Measurements from ENCODE around the gene SCARB2. TPM values are rescaled to one million over a fixed set of nuclear protein-coding genes. Genes with fewer than 3 reads are reported as not detected.
A peak's percentile ranks its signal among the peaks of the same experiment; 100 is the strongest.

Gene SCARB2
- polyA plus RNA-seq, 1 donor (not counting 4 experiments of a cell fraction or from before 2014, with no cell fraction given): 72.2 TPM

- peaks cover 10% of the 10 kb centered on the region for H3K4me1 ChIP-seq (ENCODE audit: control insufficient read depth, extremely low read depth, insufficient read depth, low read length)
- FAIRE-seq: no peak
- H3K27ac ChIP-seq (ENCODE audit: control insufficient read depth, insufficient read depth, low read length): no peak overlapping the region
- no peaks in the 10 kb centered on the region for H3K36me3 ChIP-seq (ENCODE audit: control insufficient read depth in 2 of 2, extremely low read depth in 1 of 2, insufficient read depth in 2 of 2, low read length in 2 of 2)
- no peak overlapping the region for H2AFZ ChIP-seq (ENCODE audit: control insufficient read depth, low read length)
- no peak for TF ChIP-seq EZH2 (IDR thresholded peaks at IDR 0.05; ENCODE audit: low read length)
- no peaks in the 10 kb centered on the region for H3K79me2 ChIP-seq (ENCODE audit: control insufficient read depth, insufficient read depth, low read length)
- H3K9me1 ChIP-seq (ENCODE audit: control insufficient read depth, extremely low read depth, insufficient read depth, low read length): no peaks in the 10 kb centered on the region
- no peaks in the 10 kb centered on the region for H3K9me3 ChIP-seq (ENCODE audit: control insufficient read depth, low read depth, low read length)
- no peak overlapping the region for H3K4me3 ChIP-seq (ENCODE audit: control insufficient read depth in 2 of 3, extremely low read depth in 1 of 3, insufficient read depth in 2 of 3, low read depth in 1 of 3, low read length in 3 of 3)
- H3K4me2 ChIP-seq (ENCODE audit: control insufficient read depth, extremely low read depth, insufficient read depth, low read depth, low read length): no peak overlapping the region
- DNase-seq (ENCODE audit: low read depth, low spot score): no peak
- H3K27me3 ChIP-seq (ENCODE audit: control insufficient read depth, extremely low read depth, insufficient read depth, low read length): peaks cover 52% of the 10 kb centered on the region
- dilution Hi-C loops (cut with MboI; ENCODE audit: extremely low pct_ligation_motif_present, low sequenced_read_pairs): no loop called here
- H3K9ac ChIP-seq (ENCODE audit: control insufficient read depth, extremely low read depth, insufficient read depth, low read length): no peak overlapping the region
- peaks cover 2% of the 10 kb centered on the region for H4K20me1 ChIP-seq (ENCODE audit: control insufficient read depth, extremely low read depth, insufficient read depth, low read length)
Measured at GRCh38 chr4:76252271-76252653, 38.6 kb upstream of the SCARB2 start.

- dilution Hi-C loops (cut with MboI; ENCODE audit: extremely low pct_ligation_motif_present, low sequenced_read_pairs): no loop called here
- peaks cover 52% of the 10 kb centered on the region for H3K27me3 ChIP-seq (ENCODE audit: control insufficient read depth, extremely low read depth, insufficient read depth, low read length)
- H3K9me1 ChIP-seq (ENCODE audit: control insufficient read depth, extremely low read depth, insufficient read depth, low read length): no peaks in the 10 kb centered on the region
- no peak within 1 kb of the TSS for H3K9ac ChIP-seq (ENCODE audit: control insufficient read depth, extremely low read depth, insufficient read depth, low read length)
- peaks cover 10% of the 10 kb centered on the region for H3K4me1 ChIP-seq (ENCODE audit: control insufficient read depth, extremely low read depth, insufficient read depth, low read length)
- no peaks in the 10 kb centered on the region for H3K79me2 ChIP-seq (ENCODE audit: control insufficient read depth, insufficient read depth, low read length)
- H3K4me3 ChIP-seq (ENCODE audit: control insufficient read depth in 2 of 3, extremely low read depth in 1 of 3, insufficient read depth in 2 of 3, low read depth in 1 of 3, low read length in 3 of 3): peak within 1 kb of the TSS; percentile 44 to 78 (median 47)
- DNase-seq (ENCODE audit: low read depth, low spot score) (no peak), FAIRE-seq (peak; percentile 36)
- H3K4me2 ChIP-seq (ENCODE audit: control insufficient read depth, extremely low read depth, insufficient read depth, low read depth, low read length): peak within 1 kb of the TSS; percentile 81
- no peaks in the 10 kb centered on the region for H3K36me3 ChIP-seq (ENCODE audit: control insufficient read depth in 2 of 2, extremely low read depth in 1 of 2, insufficient read depth in 2 of 2, low read length in 2 of 2)
- H4K20me1 ChIP-seq (ENCODE audit: control insufficient read depth, extremely low read depth, insufficient read depth, low read length): peaks cover 2% of the 10 kb centered on the region
- no peaks in the 10 kb centered on the region for H3K9me3 ChIP-seq (ENCODE audit: control insufficient read depth, low read depth, low read length)
- TF ChIP-seq, protein P1, sequence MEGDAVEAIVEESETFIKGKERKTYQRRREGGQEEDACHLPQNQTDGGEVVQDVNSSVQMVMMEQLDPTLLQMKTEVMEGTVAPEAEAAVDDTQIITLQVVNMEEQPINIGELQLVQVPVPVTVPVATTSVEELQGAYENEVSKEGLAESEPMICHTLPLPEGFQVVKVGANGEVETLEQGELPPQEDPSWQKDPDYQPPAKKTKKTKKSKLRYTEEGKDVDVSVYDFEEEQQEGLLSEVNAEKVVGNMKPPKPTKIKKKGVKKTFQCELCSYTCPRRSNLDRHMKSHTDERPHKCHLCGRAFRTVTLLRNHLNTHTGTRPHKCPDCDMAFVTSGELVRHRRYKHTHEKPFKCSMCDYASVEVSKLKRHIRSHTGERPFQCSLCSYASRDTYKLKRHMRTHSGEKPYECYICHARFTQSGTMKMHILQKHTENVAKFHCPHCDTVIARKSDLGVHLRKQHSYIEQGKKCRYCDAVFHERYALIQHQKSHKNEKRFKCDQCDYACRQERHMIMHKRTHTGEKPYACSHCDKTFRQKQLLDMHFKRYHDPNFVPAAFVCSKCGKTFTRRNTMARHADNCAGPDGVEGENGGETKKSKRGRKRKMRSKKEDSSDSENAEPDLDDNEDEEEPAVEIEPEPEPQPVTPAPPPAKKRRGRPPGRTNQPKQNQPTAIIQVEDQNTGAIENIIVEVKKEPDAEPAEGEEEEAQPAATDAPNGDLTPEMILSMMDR (optimal IDR thresholded peaks at IDR 0.05 in 1 of 3, IDR thresholded peaks at IDR 0.05 in 1 of 3, conservative IDR thresholded peaks at IDR 0.05 in 1 of 3; ENCODE audit: extremely low read depth in 1 of 3, insufficient read depth in 2 of 3, low read length in 3 of 3): peak in 2 of 3 experiments; percentile 48 to 53
- TF ChIP-seq EZH2 (IDR thresholded peaks at IDR 0.05; ENCODE audit: low read length): peak; percentile 69
- H2AFZ ChIP-seq (ENCODE audit: control insufficient read depth, low read length): peak within 1 kb of the TSS; percentile 49
- no peak within 1 kb of the TSS for H3K27ac ChIP-seq (ENCODE audit: control insufficient read depth, insufficient read depth, low read length)
Measured at GRCh38 chr4:76251441-76252270, 38.0 kb upstream of the SCARB2 start, which contains the start of gene FAM47E. TSS of gene FAM47E (plus strand) at chr4:76251721. CDS start at chr4:76251747, 26 bp downstream.

All from keratinocyte (primary cell).